Measurements from ENCODE around the gene NEDD9. TPM values are rescaled to one million over a fixed set of nuclear protein-coding genes. Genes with fewer than 3 reads are reported as not detected.

The NEDD9 gene
- total and polyA plus RNA-seq, 10 of the 15 experiments (the other 5 are each of a cell fraction or from before 2014, with no cell fraction given): 4.9 to 92.6 (median 14.6) TPM

DNA sequence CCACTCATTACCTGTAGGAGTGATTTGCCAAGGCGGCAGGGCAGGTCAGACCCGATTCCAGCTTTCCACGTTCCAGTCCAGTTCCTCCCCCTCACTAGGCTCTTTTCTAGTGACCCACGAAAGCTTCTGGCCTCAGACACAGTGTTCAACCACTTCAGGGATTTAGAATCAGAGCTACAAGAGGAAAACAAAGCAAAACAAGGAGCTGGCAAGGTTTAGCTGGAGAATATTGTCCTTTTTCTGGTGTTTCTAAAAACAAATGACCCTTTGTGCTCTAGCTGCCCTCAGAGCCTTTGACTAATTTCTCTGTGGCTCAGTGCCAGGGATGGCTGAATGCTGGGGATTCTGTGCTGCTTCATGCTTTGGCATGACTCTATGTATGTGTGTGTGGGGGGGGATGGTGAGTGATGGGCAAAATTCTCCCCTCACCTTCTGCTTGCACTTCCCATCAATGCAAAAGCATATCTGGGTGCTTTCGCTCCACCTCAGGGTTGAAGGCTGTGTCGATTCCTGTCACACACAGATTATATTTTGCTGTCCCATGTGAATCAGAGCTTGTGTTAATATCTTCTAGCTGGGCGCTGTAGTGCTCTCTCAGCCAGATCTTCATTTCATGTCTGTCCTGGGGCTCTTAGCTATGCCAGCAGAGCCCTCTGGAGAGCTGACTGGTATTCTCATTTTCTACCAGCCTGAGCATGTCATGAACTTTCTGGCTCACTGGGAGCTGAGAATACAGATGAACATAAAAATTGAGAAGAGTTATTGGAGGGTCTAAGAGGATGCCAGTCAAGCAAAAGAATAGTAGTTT lies 19.3 kb upstream of the NEDD9 start:
- ChIA-PET POLR2A (interaction anchor here (0.6 to 2.2 kb wide), 7 partner anchors 10 to 128 kb away, joined by 3 to 5 read pairs (median 4); partner anchors contain the start of gene NEDD9), SMC1A (ENCODE audit: uncharacterized antibody, unreplicated experiment) (interaction anchor here (0.6 to 2.5 kb wide), 19 partner anchors 8 to 324 kb away, joined by 3 to 19 read pairs (median 3); partner anchors contain the start of gene NEDD9), CTCF (interaction anchor here (0.6 to 1.6 kb wide), 8 partner anchors 9 to 244 kb away, joined by 3 to 6 read pairs (median 4); partner anchors contain the start of gene NEDD9), RAD21 (ENCODE audit: unreplicated experiment) (interaction anchor here (0.8 to 2.9 kb wide), 8 partner anchors 10 to 244 kb away, joined by 3 to 23 read pairs (median 4); partner anchors contain the start of gene NEDD9)
- no peak overlapping the region for H3K4me3 ChIP-seq
- no peaks in the 10 kb centered on the region for H3K27me3 ChIP-seq (replicated peaks in 1 of 2; ENCODE audit: control insufficient read depth in 2 of 2, insufficient read depth in 2 of 2, low read length in 1 of 2)
- no peak for FAIRE-seq
- H3K79me2 ChIP-seq (ENCODE audit: control insufficient read depth, insufficient read depth, low read length): no peaks in the 10 kb centered on the region
- intact Hi-C loops (cut with micrococcal nuclease; ENCODE audit: unreplicated experiment) (no loop called here), in situ Hi-C loops (cut with MboI) (no loop called here)
- peak; percentile 55 for ATAC-seq
- H3K9ac ChIP-seq (ENCODE audit: control insufficient read depth, insufficient read depth, low read length): no peak overlapping the region
- no peak overlapping the region for H2AFZ ChIP-seq (ENCODE audit: control insufficient read depth, low read depth, low read length)
- H4K20me1 ChIP-seq (ENCODE audit: control insufficient read depth, insufficient read depth): no peaks in the 10 kb centered on the region
- no peaks in the 10 kb centered on the region for H3K4me1 ChIP-seq (ENCODE audit: control insufficient read depth, insufficient read depth, low read length)
- DNase-seq (ENCODE audit: low read depth, low spot score): no peak
- WGBS (ENCODE audit: insufficient coverage, insufficient replicate concordance, low lambda C conversion rate, missing lambda C conversion rate): 73% methylated on average over 7 of the region's 7 CpGs
- BruUV-seq (replicated peaks): no TSS peak
- peaks cover 3 to 4% of the 10 kb centered on the region in 2 experiments for H3K36me3 ChIP-seq (ENCODE audit: control insufficient read depth in 2 of 2, insufficient read depth in 2 of 2, low read length in 1 of 2)
- H3K27ac ChIP-seq (ENCODE audit: control insufficient read depth, insufficient read depth): no peak overlapping the region
- H3K4me2 ChIP-seq (ENCODE audit: control insufficient read depth, insufficient read depth): no peak overlapping the region
- H3K9me3 ChIP-seq (replicated peaks; ENCODE audit: control insufficient read depth, insufficient read depth, low read length): peaks cover 6% of the 10 kb centered on the region; the same call in 1 of the 3 replicates
- TF ChIP-seq, protein P1, sequence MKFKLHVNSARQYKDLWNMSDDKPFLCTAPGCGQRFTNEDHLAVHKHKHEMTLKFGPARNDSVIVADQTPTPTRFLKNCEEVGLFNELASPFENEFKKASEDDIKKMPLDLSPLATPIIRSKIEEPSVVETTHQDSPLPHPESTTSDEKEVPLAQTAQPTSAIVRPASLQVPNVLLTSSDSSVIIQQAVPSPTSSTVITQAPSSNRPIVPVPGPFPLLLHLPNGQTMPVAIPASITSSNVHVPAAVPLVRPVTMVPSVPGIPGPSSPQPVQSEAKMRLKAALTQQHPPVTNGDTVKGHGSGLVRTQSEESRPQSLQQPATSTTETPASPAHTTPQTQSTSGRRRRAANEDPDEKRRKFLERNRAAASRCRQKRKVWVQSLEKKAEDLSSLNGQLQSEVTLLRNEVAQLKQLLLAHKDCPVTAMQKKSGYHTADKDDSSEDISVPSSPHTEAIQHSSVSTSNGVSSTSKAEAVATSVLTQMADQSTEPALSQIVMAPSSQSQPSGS (IDR thresholded peaks at IDR 0.05; ENCODE audit: low read length): no peak
- TF ChIP-seq SMC3 (IDR thresholded peaks at IDR 0.05; ENCODE audit: borderline replicate concordance, low read length): 0 out of 2 replicates have a peak, but pooled peaks have one; percentile 1

DNA sequence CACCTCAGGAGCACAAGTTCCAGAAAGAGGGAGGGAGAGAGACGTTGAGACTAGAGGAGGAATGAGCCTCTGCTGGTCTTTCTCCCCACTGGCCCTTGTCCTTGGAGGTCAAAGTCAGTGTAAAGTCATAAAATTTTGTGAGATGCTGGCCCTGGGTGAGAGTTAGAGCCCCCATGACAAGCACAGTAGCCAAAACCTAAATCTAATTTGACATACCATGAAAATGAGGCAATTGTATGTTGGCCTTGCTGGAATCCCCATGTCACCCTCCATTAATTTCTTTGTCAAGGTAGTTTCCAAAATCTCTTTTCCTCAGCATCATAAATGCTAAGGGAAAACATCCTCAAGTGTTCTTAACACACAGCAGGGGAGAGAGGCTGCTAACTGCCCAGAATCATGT lies 17.6 kb upstream of the NEDD9 start:
- FAIRE-seq (no peak), DNase-seq (ENCODE audit: low read depth, low spot score) (no peak), ATAC-seq (peak; percentile 55)
- no TSS peak for BruUV-seq (replicated peaks)
- Histone ChIP-seq H2AFZ (ENCODE audit: control insufficient read depth, low read depth, low read length) (no peak overlapping the region), H3K4me3 (no peak overlapping the region), H3K4me1 (ENCODE audit: control insufficient read depth, insufficient read depth, low read length) (no peaks in the 10 kb centered on the region), H3K9ac (ENCODE audit: control insufficient read depth, insufficient read depth, low read length) (no peak overlapping the region), H3K4me2 (ENCODE audit: control insufficient read depth, insufficient read depth) (no peak overlapping the region), H3K36me3 (ENCODE audit: control insufficient read depth in 2 of 2, insufficient read depth in 2 of 2, low read length in 1 of 2) (peaks cover 3 to 4% of the 10 kb centered on the region in 2 experiments), H3K9me3 (replicated peaks; ENCODE audit: control insufficient read depth, insufficient read depth, low read length) (peaks cover 6% of the 10 kb centered on the region; the same call in 1 of the 3 replicates), H3K27me3 (replicated peaks in 1 of 2; ENCODE audit: control insufficient read depth in 2 of 2, insufficient read depth in 2 of 2, low read length in 1 of 2) (no peaks in the 10 kb centered on the region), H4K20me1 (ENCODE audit: control insufficient read depth, insufficient read depth) (no peaks in the 10 kb centered on the region), H3K27ac (ENCODE audit: control insufficient read depth, insufficient read depth) (no peak overlapping the region), H3K79me2 (ENCODE audit: control insufficient read depth, insufficient read depth, low read length) (no peaks in the 10 kb centered on the region)
- intact Hi-C loops (cut with micrococcal nuclease; ENCODE audit: unreplicated experiment) (no loop called here), in situ Hi-C loops (cut with MboI) (no loop called here)
- ChIA-PET POLR2A (no interaction called here), CTCF (interaction anchor here (1.4 kb wide), 1 partner anchor 97 kb away, joined by 3 read pairs; no protein-coding TSS in a partner anchor), SMC1A (ENCODE audit: uncharacterized antibody, unreplicated experiment) (interaction anchor here (1.4 kb wide), 1 partner anchor 326 kb away, joined by 3 read pairs; no protein-coding TSS in a partner anchor), RAD21 (ENCODE audit: unreplicated experiment) (interaction anchor here (2.9 kb wide), 1 partner anchor 27 kb away, joined by 23 read pairs; no protein-coding TSS in a partner anchor)
- TF ChIP-seq CEBPB (IDR thresholded peaks at IDR 0.05; ENCODE audit: borderline replicate concordance in 1 of 2, low read depth in 2 of 2, low read length in 2 of 2) (no peak), ETV6 (conservative IDR thresholded peaks at IDR 0.05 in 1 of 2, IDR thresholded peaks at IDR 0.05 in 1 of 2; ENCODE audit: borderline replicate concordance in 1 of 2, low read depth in 1 of 2) (no peak), WRNIP1 (IDR thresholded peaks at IDR 0.05; ENCODE audit: borderline replicate concordance, low read depth, low read length) (no peak), SREBF2 (IDR thresholded peaks at IDR 0.05; ENCODE audit: low read length) (no peak), TCF3 (IDR thresholded peaks at IDR 0.05; ENCODE audit: borderline replicate concordance, insufficient read depth, low read depth, low read length) (no peak), RB1 (IDR thresholded peaks at IDR 0.05; ENCODE audit: borderline replicate concordance) (no peak), NRF1 (conservative IDR thresholded peaks at IDR 0.05; ENCODE audit: low read depth, low read length) (no peak), NR2C2 (IDR thresholded peaks at IDR 0.05; ENCODE audit: borderline replicate concordance, control insufficient read depth, insufficient read length, low read depth) (no peak)
- TF ChIP-seq, protein P2, sequence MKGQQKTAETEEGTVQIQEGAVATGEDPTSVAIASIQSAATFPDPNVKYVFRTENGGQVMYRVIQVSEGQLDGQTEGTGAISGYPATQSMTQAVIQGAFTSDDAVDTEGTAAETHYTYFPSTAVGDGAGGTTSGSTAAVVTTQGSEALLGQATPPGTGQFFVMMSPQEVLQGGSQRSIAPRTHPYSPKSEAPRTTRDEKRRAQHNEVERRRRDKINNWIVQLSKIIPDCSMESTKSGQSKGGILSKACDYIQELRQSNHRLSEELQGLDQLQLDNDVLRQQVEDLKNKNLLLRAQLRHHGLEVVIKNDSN (IDR thresholded peaks at IDR 0.05; ENCODE audit: borderline replicate concordance, extremely low read length, insufficient read depth, low read depth, low read length): no peak
- WGBS (ENCODE audit: insufficient coverage, insufficient replicate concordance, low lambda C conversion rate, missing lambda C conversion rate): 82% methylated on average over 1 of the region's 1 CpG

All from GM12878 (cell line).